Heart right ventricle (tissue), 16 donors: Measurements from ENCODE around the gene HEPACAM. TPM values are rescaled to one million over a fixed set of nuclear protein-coding genes. Genes with fewer than 3 reads are reported as not detected.

Experiments
- ATAC-seq, 8 donors: fragments of 200-7000 bp; cut with Tn5 transposase; one replicate each; pipeline ENCODE4 v1.9.1; 2020; ENCODE audit warnings: mild to moderate bottlenecking in 8 of 8, moderate library complexity in 8 of 8, moderate number of reproducible peaks in 1 of 8
- DNase-seq, 2 donors: peaks; one replicate each; pipeline ENCODE4 v3.0.0-alpha.2; 2020
- H3K27ac ChIP-seq, 10 donors: fragments of 200-600 bp; sonication (generic) in 2 of 10; one replicate each; pipeline versions ENCODE4 v1.5.0 to v1.8.0; 2020 to 2022; ENCODE audit warnings: mild to moderate bottlenecking in 3 of 10
- H3K27me3 ChIP-seq, 7 donors: fragments of 200-600 bp; one replicate each; pipeline ENCODE4 v1.8.0; 2021 to 2022; ENCODE audit warnings: mild to moderate bottlenecking in 2 of 7
- H3K36me3 ChIP-seq, 9 donors: fragments of 200-600 bp; sonication (generic) in 1 of 9; one replicate each; pipeline versions ENCODE4 v1.5.0 to v1.8.0; 2020 to 2022; ENCODE audit warnings: mild to moderate bottlenecking in 2 of 9
- H3K4me1 ChIP-seq, 9 donors: fragments of 200-600 bp; sonication (generic) in 1 of 9; one replicate each; pipeline versions ENCODE4 v1.5.0 to v1.8.0; 2020 to 2022; ENCODE audit warnings: mild to moderate bottlenecking in 4 of 9
- H3K4me3 ChIP-seq, 10 donors: fragments of 200-600 bp; sonication (generic) in 2 of 10; one replicate each; pipeline versions ENCODE4 v1.5.0 to v1.8.0; 2020 to 2022; ENCODE audit warnings: mild to moderate bottlenecking in 7 of 10, moderate library complexity in 2 of 10
- H3K9me3 ChIP-seq, 11 donors: fragments of 200-600 bp in 10 of 11; sonication (generic) in 2 of 11; one replicate each; pipeline versions ENCODE4 v1.5.0 to v1.8.0; 2013 to 2022; ENCODE audit warnings: mild to moderate bottlenecking in 2 of 11, control low read depth in 1 of 11, moderate library complexity in 1 of 11
- CTCF ChIP-seq, 9 donors: fragments of 200-600 bp; sonication (generic) in 2 of 9; IDR thresholded peaks; one replicate each; pipeline versions ENCODE4 v1.5.0 to v1.8.0; 2021 to 2022; ENCODE audit warnings: antibody characterized with exemption in 9 of 9, mild to moderate bottlenecking in 5 of 9, moderate library complexity in 1 of 9
- WGBS, 2 donors: extraction: QIAGEN DNeasy Blood & Tissue Kit; methylation state at CpG; one replicate each; pipeline ENCODE4 v1.1.7; 2013; ENCODE audit warnings: inconsistent platforms in 1 of 2; 5-methylcytosine and 5-hydroxymethylcytosine counted together
- intact Hi-C, 10 donors: fragments of 100-400 bp; cut with DNase I; formaldehyde crosslinking; loops; one replicate each; pipeline versions ENCODE4 v1.11.1 to v1.14.2; 2022
- polyA plus RNA-seq, 2 donors: library from polyadenylated mRNA; stranded (reverse); fragments of 200-250 nt; gene quantifications; one replicate each; pipeline ENCODE4 v1.2.3, GENCODE V29; 2013
- total RNA-seq, 10 donors: library from RNA; stranded (reverse); fragmentation: NEBNext Ultra II Directional in 3 of 10; extraction: Animal tissue kit (Norgen Biotek cat#: 25700) in 3 of 10; gene quantifications; one replicate each; pipeline versions ENCODE4 v1.2.1 to v1.2.4, GENCODE V29; 2021 to 2023
- donor health status: Arrhythmogenic right ventricular cardiomyopathy.
- donor health status: ischemic (EF 13 %, LVEDD 7.1; RV severe dilation, severe dysfunction).
- donor health status: healthy with polysubstance abuse.
- donor health status: DM: no; HTN: yes; CAD: no.
- donor health status: DM: no; HTN: no; CAD: no.
- donor health status: ischemic (EF 25% LVEDD 6.9; RV normal size, moderate dysfunction).
- donor health status: ischemic (EF 25% LVEDD 5.7; RV mildly dilated, moderate dysfunction).
- donor health status: healthy.
- donor health status: DM: yes; HTN: yes; CAD: no.
- donor health status: Ischemic cardiomyopathy.
- donor health status: ischemic (EF 35%, LVEDD 5.7; RV mildly dilated, moderate dysfunction).
- donor health status: nonischemic (EF 11% LVEDD 7.7; RV severe dilation, severe dysfunction).
- donor health status: DM: yes; HTN: yes; CAD: no.
- donor health status: PGD.
- donor health status: ischemic (EF 29% LVEDD 5.4; RV normal size, mild dysfunction).
- donor health status: nonischemic (EF 23%, LVEDD 6.1; RV moderate dilation, normal function).

The HEPACAM gene
- total and polyA plus RNA-seq, 12 donors = 0.12 to 1.3 (median 0.35) TPM; not detected in 2

GRCh38 chr11:124916370-124916710, 19.5 kb downstream of the HEPACAM start:
- Histone ChIP-seq H3K4me3 (no peak overlapping the region), H3K27me3 (peaks cover 0 to 6% (median 0%) of the 10 kb centered on the region in 7 donors), H3K27ac (no peak overlapping the region), H3K36me3 (no peaks in the 10 kb centered on the region), H3K4me1 (peaks cover 0 to 12% (median 10%) of the 10 kb centered on the region in 9 donors), H3K9me3 (peaks cover 0 to 12% (median 0%) of the 10 kb centered on the region in 11 donors)
- no peak for TF ChIP-seq CTCF (IDR thresholded peaks at IDR 0.05)
- ATAC-seq (no peak), DNase-seq (no peak)
- intact Hi-C loops = loop anchor here in 1 of 10 donors (5.0 kb wide), 1 partner anchor 39 kb away; no protein-coding TSS in a partner anchor

- H3K36me3 ChIP-seq = no peaks in the 10 kb centered on the region
- intact Hi-C loops = loop anchor here in 1 of 10 donors (5.0 kb wide), 1 partner anchor 38 kb away; no protein-coding TSS in a partner anchor
- peaks cover 0 to 15% (median 0%) of the 10 kb centered on the region in 11 donors for H3K9me3 ChIP-seq
- ATAC-seq (peak in 1 of 8 donors; percentile 58), DNase-seq (no peak)
- H3K4me3 ChIP-seq = no peak overlapping the region
- peaks cover 0 to 9% (median 7%) of the 10 kb centered on the region in 9 donors for H3K4me1 ChIP-seq
- 76 to 86% methylated on average over 3 of the region's 3 CpGs for WGBS, 2 donors
- H3K27ac ChIP-seq = no peak overlapping the region
- TF ChIP-seq CTCF (IDR thresholded peaks at IDR 0.05) = no peak
- H3K27me3 ChIP-seq = peaks cover 0 to 3% (median 0%) of the 10 kb centered on the region in 7 donors
These were observed 20.1 kb downstream of the HEPACAM start for GRCh38 chr11:124915541-124916369.

GRCh38 chr11:124902616-124903015, 33.2 kb downstream of the HEPACAM start:
- H3K36me3 ChIP-seq = no peaks in the 10 kb centered on the region
- H3K27me3 ChIP-seq = peaks cover 0 to 19% (median 0%) of the 10 kb centered on the region in 7 donors
- no peak overlapping the region for H3K4me3 ChIP-seq
- WGBS, 2 donors = 96 to 100% methylated on average over 1 of the region's 1 CpG
- DNase-seq (no peak), ATAC-seq (no peak)
- TF ChIP-seq CTCF (IDR thresholded peaks at IDR 0.05) = no peak
- no peaks in the 10 kb centered on the region for H3K9me3 ChIP-seq
- intact Hi-C loops = no loop called here
- peaks cover 11 to 53% (median 38%) of the 10 kb centered on the region in 9 donors for H3K4me1 ChIP-seq
- peak overlapping the region in 3 of 10 donors; percentile 76 to 95 (median 91) for H3K27ac ChIP-seq

GRCh38 chr11:124900464-124900863, 35.4 kb downstream of the HEPACAM start:
- Histone ChIP-seq H3K9me3 (no peaks in the 10 kb centered on the region), H3K27me3 (peaks cover 0 to 19% (median 0%) of the 10 kb centered on the region in 7 donors), H3K36me3 (peaks cover 0 to 3% (median 0%) of the 10 kb centered on the region in 9 donors), H3K4me3 (peak overlapping the region in 1 of 10 donors; percentile 6), H3K27ac (peak overlapping the region in 9 of 10 donors; percentile 82 to 95 (median 88)), H3K4me1 (peaks cover 11 to 55% (median 46%) of the 10 kb centered on the region in 9 donors)
- no peak for TF ChIP-seq CTCF (IDR thresholded peaks at IDR 0.05)
- intact Hi-C loops = no loop called here
- DNase-seq (peak in 1 of 2 donors; percentile 54), ATAC-seq (peak in 6 of 8 donors; percentile 18 to 58 (median 42))
- 58 to 74% methylated on average over 5 of the region's 5 CpGs for WGBS, 2 donors
